ENCODE measurements around the gene PLTP. TPM values are rescaled to one million over a fixed set of nuclear protein-coding genes. Genes with fewer than 3 reads are reported as not detected.
A peak's percentile ranks its signal among the peaks of the same experiment; 100 is the strongest.

The PLTP gene
- total and polyA plus RNA-seq, 2 of the 13 experiments (the other 11 are each of a cell fraction or from before 2014, with no cell fraction given): 16.9 to 28.6 TPM

DNA sequence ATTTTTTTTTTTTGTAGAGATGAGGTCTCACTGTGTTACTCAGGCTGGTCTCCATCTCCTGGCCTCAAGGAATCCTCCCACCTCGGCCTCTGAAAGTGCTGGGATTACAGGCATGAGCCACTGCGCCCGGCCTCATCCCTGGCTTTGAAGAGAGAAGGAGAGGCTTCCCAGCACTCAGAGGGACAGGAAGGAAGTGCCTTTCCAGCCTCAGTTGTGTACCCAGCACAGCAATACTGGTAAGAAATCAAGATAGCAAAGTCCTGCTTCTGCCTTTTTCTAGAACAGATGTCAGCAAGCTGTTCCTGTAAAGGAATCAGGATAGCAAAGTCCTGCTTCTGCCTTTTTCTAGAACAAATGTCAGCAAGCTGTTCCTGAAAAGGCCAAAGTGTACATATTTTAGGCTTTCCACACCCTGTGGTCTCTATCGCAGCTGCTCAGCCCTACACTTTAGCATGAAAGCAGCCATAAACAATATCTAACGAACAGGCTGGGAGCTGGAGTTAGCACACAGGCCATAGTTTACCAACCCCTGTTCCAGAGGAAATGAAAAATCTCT lies 6.3 kb upstream of the PLTP start (continued):
- TF ChIP-seq, protein P1, sequence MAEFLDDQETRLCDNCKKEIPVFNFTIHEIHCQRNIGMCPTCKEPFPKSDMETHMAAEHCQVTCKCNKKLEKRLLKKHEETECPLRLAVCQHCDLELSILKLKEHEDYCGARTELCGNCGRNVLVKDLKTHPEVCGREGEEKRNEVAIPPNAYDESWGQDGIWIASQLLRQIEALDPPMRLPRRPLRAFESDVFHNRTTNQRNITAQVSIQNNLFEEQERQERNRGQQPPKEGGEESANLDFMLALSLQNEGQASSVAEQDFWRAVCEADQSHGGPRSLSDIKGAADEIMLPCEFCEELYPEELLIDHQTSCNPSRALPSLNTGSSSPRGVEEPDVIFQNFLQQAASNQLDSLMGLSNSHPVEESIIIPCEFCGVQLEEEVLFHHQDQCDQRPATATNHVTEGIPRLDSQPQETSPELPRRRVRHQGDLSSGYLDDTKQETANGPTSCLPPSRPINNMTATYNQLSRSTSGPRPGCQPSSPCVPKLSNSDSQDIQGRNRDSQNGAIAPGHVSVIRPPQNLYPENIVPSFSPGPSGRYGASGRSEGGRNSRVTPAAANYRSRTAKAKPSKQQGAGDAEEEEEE (CRISPR knock-in tag; IDR thresholded peaks at IDR 0.05; ENCODE audit: borderline replicate concordance): no peak
- TF ChIP-seq ZNF414 (CRISPR knock-in tag; IDR thresholded peaks at IDR 0.05) (no peak), ZNF558 (CRISPR knock-in tag; IDR thresholded peaks at IDR 0.05; ENCODE audit: borderline replicate concordance) (no peak), NFYC (CRISPR knock-in tag; IDR thresholded peaks at IDR 0.05) (no peak), RXRB (CRISPR knock-in tag; IDR thresholded peaks at IDR 0.05; ENCODE audit: borderline replicate concordance) (no peak), ZNF430 (CRISPR knock-in tag; IDR thresholded peaks at IDR 0.05) (0 out of 2 replicates have a peak, but pooled peaks have one; percentile 23), ZNF567 (CRISPR knock-in tag; IDR thresholded peaks at IDR 0.05; ENCODE audit: borderline replicate concordance) (no peak), ZMYM4 (CRISPR knock-in tag; IDR thresholded peaks at IDR 0.05) (no peak), CREM (IDR thresholded peaks at IDR 0.05) (no peak), CREM (CRISPR knock-in tag; IDR thresholded peaks at IDR 0.05) (no peak), FOXO1 (CRISPR knock-in tag; IDR thresholded peaks at IDR 0.05) (0 out of 2 replicates have a peak, but pooled peaks have one; percentile 20), ZNF30 (CRISPR knock-in tag; IDR thresholded peaks at IDR 0.05) (0 out of 2 replicates have a peak, but pooled peaks have one; percentile 53), ZNF580 (CRISPR knock-in tag; IDR thresholded peaks at IDR 0.05; ENCODE audit: borderline replicate concordance, low read depth) (0 out of 2 replicates have a peak, but pooled peaks have one; percentile 35), HNRNPK (IDR thresholded peaks at IDR 0.05; ENCODE audit: low read depth, low read length, poor library complexity, severe bottlenecking) (no peak), HOXD1 (CRISPR knock-in tag; IDR thresholded peaks at IDR 0.05) (peak; percentile 29; the same call in 1 of the 2 replicates), JARID2 (CRISPR knock-in tag; IDR thresholded peaks at IDR 0.05; ENCODE audit: insufficient replicate concordance) (no peak), ZNF160 (CRISPR knock-in tag; IDR thresholded peaks at IDR 0.05) (0 out of 2 replicates have a peak, but pooled peaks have one; percentile 36), ZNF781 (CRISPR knock-in tag; IDR thresholded peaks at IDR 0.05; ENCODE audit: borderline replicate concordance, not compliant biosample characterization) (peak; percentile 19), TGIF2 (CRISPR knock-in tag; IDR thresholded peaks at IDR 0.05) (0 out of 2 replicates have a peak, but pooled peaks have one; percentile 42)
- TF ChIP-seq, protein P2, sequence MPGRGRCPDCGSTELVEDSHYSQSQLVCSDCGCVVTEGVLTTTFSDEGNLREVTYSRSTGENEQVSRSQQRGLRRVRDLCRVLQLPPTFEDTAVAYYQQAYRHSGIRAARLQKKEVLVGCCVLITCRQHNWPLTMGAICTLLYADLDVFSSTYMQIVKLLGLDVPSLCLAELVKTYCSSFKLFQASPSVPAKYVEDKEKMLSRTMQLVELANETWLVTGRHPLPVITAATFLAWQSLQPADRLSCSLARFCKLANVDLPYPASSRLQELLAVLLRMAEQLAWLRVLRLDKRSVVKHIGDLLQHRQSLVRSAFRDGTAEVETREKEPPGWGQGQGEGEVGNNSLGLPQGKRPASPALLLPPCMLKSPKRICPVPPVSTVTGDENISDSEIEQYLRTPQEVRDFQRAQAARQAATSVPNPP (CRISPR knock-in tag; IDR thresholded peaks at IDR 0.05): no peak
- TF ChIP-seq, protein P3, sequence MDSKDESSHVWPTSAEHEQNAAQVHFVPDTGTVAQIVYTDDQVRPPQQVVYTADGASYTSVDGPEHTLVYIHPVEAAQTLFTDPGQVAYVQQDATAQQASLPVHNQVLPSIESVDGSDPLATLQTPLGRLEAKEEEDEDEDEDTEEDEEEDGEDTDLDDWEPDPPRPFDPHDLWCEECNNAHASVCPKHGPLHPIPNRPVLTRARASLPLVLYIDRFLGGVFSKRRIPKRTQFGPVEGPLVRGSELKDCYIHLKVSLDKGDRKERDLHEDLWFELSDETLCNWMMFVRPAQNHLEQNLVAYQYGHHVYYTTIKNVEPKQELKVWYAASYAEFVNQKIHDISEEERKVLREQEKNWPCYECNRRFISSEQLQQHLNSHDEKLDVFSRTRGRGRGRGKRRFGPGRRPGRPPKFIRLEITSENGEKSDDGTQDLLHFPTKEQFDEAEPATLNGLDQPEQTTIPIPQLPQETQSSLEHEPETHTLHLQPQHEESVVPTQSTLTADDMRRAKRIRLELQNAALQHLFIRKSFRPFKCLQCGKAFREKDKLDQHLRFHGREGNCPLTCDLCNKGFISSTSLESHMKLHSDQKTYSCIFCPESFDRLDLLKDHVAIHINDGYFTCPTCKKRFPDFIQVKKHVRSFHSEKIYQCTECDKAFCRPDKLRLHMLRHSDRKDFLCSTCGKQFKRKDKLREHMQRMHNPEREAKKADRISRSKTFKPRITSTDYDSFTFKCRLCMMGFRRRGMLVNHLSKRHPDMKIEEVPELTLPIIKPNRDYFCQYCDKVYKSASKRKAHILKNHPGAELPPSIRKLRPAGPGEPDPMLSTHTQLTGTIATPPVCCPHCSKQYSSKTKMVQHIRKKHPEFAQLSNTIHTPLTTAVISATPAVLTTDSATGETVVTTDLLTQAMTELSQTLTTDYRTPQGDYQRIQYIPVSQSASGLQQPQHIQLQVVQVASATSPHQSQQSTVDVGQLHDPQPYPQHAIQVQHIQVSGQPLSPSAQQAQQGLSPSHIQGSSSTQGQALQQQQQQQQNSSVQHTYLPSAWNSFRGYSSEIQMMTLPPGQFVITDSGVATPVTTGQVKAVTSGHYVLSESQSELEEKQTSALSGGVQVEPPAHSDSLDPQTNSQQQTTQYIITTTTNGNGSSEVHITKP (CRISPR knock-in tag; IDR thresholded peaks at IDR 0.05; ENCODE audit: low read depth): 0 out of 2 replicates have a peak, but pooled peaks have one; percentile 14

Data from HepG2 (cell line).